ENCODE results near the gene MTERF4. TPM values are rescaled to one million over a fixed set of nuclear protein-coding genes. Genes with fewer than 3 reads are reported as not detected.

Gene MTERF4
- total and polyA plus RNA-seq, 9 donors: 27.6 to 42.0 (median 32.6) TPM

- 66% methylated on average over 8 of the region's 10 CpGs for WGBS (ENCODE audit: insufficient coverage)
- H3K27ac ChIP-seq (ENCODE audit: low read length): no peak overlapping the region
Observed at GRCh38 chr2:241091201-241091600, 10.9 kb downstream of the MTERF4 start.

GRCh38 chr2:241088791-241089732, 13.0 kb downstream of the MTERF4 start:
- Histone ChIP-seq H3K27ac (ENCODE audit: low read length) (no peak overlapping the region), H3K27me3 (ENCODE audit: control insufficient read depth, insufficient read depth, low read length) (no peaks in the 10 kb centered on the region), H3K4me1 (ENCODE audit: control insufficient read depth, insufficient read depth, low read length) (no peaks in the 10 kb centered on the region), H3K9me3 (replicated peaks; ENCODE audit: control insufficient read depth, low read depth, low read length) (no peaks in the 10 kb centered on the region), H3K36me3 (ENCODE audit: control insufficient read depth, insufficient read depth, low read length) (peaks cover 64% of the 10 kb centered on the region), H3K4me3 (ENCODE audit: low read length) (no peak overlapping the region)
- no peak for DNase-seq
- 79% methylated on average over 16 of the region's 20 CpGs for WGBS (ENCODE audit: insufficient coverage)

More at GRCh38 chr2:241091201-241091600, 10.9 kb downstream of the MTERF4 start:
- no peaks in the 10 kb centered on the region for H3K27me3 ChIP-seq (ENCODE audit: control insufficient read depth, insufficient read depth, low read length)
- no peaks in the 10 kb centered on the region for H3K9me3 ChIP-seq (replicated peaks; ENCODE audit: control insufficient read depth, low read depth, low read length)
- no peak for DNase-seq
- no peak overlapping the region for H3K4me3 ChIP-seq (ENCODE audit: low read length)
- H3K4me1 ChIP-seq (ENCODE audit: control insufficient read depth, insufficient read depth, low read length): no peaks in the 10 kb centered on the region
- peaks cover 84% of the 10 kb centered on the region for H3K36me3 ChIP-seq (ENCODE audit: control insufficient read depth, insufficient read depth, low read length)

DNA sequence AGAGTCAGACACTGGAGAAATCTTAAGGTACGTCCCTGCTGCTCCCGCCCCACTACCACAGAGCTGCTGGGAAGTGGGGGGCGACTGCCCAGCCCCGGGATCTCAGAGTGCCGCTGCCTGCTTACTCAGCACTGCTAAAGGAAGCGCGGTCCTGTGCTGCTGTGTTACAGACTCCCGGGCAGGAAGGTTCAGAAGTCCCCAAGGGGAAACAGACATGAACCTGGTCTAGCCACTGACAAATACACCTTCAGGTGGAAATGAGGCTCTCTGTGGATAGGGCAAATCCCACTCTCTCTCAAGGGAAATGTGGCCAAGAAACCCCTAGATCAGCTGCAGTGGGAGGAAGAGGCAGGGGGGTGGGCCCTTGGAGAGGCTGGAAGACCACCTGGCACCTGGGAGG, 13.7 kb downstream of the MTERF4 start:
- peaks cover 61% of the 10 kb centered on the region for H3K36me3 ChIP-seq (ENCODE audit: control insufficient read depth, insufficient read depth, low read length)
- WGBS (ENCODE audit: insufficient coverage): 95% methylated on average over 5 of the region's 8 CpGs

GRCh38 chr2:241087420-241088268, 14.4 kb downstream of the MTERF4 start:
- no peaks in the 10 kb centered on the region for H3K27me3 ChIP-seq (ENCODE audit: control insufficient read depth, insufficient read depth, low read length)
- H3K9me3 ChIP-seq (replicated peaks; ENCODE audit: control insufficient read depth, low read depth, low read length): no peaks in the 10 kb centered on the region
- no peaks in the 10 kb centered on the region for H3K4me1 ChIP-seq (ENCODE audit: control insufficient read depth, insufficient read depth, low read length)
- 89% methylated on average over 19 of the region's 29 CpGs for WGBS (ENCODE audit: insufficient coverage)
- H3K36me3 ChIP-seq (ENCODE audit: control insufficient read depth, insufficient read depth, low read length): peaks cover 59% of the 10 kb centered on the region
- H3K27ac ChIP-seq (ENCODE audit: low read length): no peak overlapping the region
- H3K4me3 ChIP-seq (ENCODE audit: low read length): no peak overlapping the region
- DNase-seq: no peak

More for the DNA sequence above, 13.7 kb downstream of the MTERF4 start:
- Histone ChIP-seq H3K27me3 (ENCODE audit: control insufficient read depth, insufficient read depth, low read length) (no peaks in the 10 kb centered on the region), H3K27ac (ENCODE audit: low read length) (no peak overlapping the region), H3K9me3 (replicated peaks; ENCODE audit: control insufficient read depth, low read depth, low read length) (no peaks in the 10 kb centered on the region), H3K4me1 (ENCODE audit: control insufficient read depth, insufficient read depth, low read length) (no peaks in the 10 kb centered on the region), H3K4me3 (ENCODE audit: low read length) (no peak overlapping the region)
- DNase-seq: no peak

- Histone ChIP-seq H3K9me3 (replicated peaks; ENCODE audit: control insufficient read depth, low read depth, low read length) (no peaks in the 10 kb centered on the region), H3K4me1 (ENCODE audit: control insufficient read depth, insufficient read depth, low read length) (no peaks in the 10 kb centered on the region), H3K4me3 (ENCODE audit: low read length) (no peak overlapping the region), H3K27ac (ENCODE audit: low read length) (no peak overlapping the region), H3K27me3 (ENCODE audit: control insufficient read depth, insufficient read depth, low read length) (no peaks in the 10 kb centered on the region), H3K36me3 (ENCODE audit: control insufficient read depth, insufficient read depth, low read length) (peaks cover 36% of the 10 kb centered on the region)
- WGBS (ENCODE audit: insufficient coverage): 83% methylated on average over 1 of the region's 4 CpGs
- no peak for DNase-seq
Observed at GRCh38 chr2:241084856-241085444, 17.1 kb downstream of the MTERF4 start.

DNA sequence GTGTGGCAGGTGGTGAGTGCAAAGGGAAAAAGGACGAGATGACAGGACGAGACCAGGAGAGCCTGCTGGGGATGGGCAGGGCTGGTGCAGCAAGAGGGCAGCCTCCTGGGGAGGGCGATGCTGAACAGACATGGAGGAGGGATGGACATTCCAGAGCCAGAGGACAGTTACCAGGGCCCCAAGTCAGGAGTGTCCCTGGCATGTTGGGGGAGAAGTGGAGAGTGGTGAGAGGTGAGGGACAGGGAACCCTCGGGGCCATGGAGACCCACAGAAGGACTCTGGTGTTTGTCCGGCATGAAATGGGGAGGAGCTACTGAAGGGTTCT, 19.0 kb downstream of the MTERF4 start:
- no peak overlapping the region for H3K4me3 ChIP-seq (ENCODE audit: low read length)
- H3K4me1 ChIP-seq (ENCODE audit: control insufficient read depth, insufficient read depth, low read length): no peaks in the 10 kb centered on the region
- DNase-seq: no peak
- WGBS (ENCODE audit: insufficient coverage): 83% methylated on average over 5 of the region's 5 CpGs
- no peaks in the 10 kb centered on the region for H3K9me3 ChIP-seq (replicated peaks; ENCODE audit: control insufficient read depth, low read depth, low read length)
- no peaks in the 10 kb centered on the region for H3K27me3 ChIP-seq (ENCODE audit: control insufficient read depth, insufficient read depth, low read length)
- H3K27ac ChIP-seq (ENCODE audit: low read length): no peak overlapping the region
- H3K36me3 ChIP-seq (ENCODE audit: control insufficient read depth, insufficient read depth, low read length): peaks cover 18% of the 10 kb centered on the region

- DNase-seq: no peak
- Histone ChIP-seq H3K4me3 (ENCODE audit: low read length) (no peak overlapping the region), H3K27ac (ENCODE audit: low read length) (no peak overlapping the region), H3K36me3 (ENCODE audit: control insufficient read depth, insufficient read depth, low read length) (peaks cover 13% of the 10 kb centered on the region), H3K4me1 (ENCODE audit: control insufficient read depth, insufficient read depth, low read length) (no peaks in the 10 kb centered on the region), H3K27me3 (ENCODE audit: control insufficient read depth, insufficient read depth, low read length) (no peaks in the 10 kb centered on the region), H3K9me3 (replicated peaks; ENCODE audit: control insufficient read depth, low read depth, low read length) (no peaks in the 10 kb centered on the region)
- WGBS (ENCODE audit: insufficient coverage): 81% methylated on average over 11 of the region's 14 CpGs
Observed at GRCh38 chr2:241082341-241083090, 19.6 kb downstream of the MTERF4 start.

DNA sequence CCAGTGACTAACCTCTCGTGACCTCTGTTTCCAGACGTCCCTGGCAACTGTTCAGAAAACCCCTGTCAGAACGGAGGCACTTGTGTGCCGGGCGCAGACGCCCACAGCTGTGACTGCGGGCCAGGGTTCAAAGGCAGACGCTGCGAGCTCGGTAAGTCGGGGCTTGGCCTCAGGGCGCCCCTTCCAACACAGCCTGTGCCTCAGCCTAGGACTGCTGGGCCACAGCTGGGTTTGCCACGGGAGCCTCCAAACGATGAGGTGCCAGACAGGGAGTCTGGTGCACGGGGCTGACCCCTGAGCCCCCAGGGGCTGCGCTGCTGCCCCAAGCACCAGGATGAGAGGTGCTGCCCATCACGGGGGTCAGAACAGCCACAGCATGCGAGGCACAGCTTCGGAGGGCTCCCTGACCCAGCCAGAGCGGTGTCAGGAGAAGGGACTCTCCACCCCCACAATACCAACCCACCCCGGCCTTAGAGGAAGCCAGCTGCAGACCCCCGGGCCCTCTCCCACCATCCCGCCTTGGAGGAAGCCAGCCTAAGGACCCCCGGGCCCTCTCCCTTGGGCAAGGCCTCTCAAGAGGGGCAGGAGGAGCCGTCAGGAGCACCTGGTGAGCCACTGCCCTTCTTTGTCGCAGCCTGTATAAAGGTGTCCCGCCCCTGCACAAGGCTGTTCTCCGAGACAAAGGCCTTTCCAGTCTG, 20.3 kb downstream of the MTERF4 start:
- Histone ChIP-seq H3K36me3 (ENCODE audit: control insufficient read depth, insufficient read depth, low read length) (peaks cover 7% of the 10 kb centered on the region), H3K4me3 (ENCODE audit: low read length) (no peak overlapping the region), H3K27ac (ENCODE audit: low read length) (no peak overlapping the region), H3K9me3 (replicated peaks; ENCODE audit: control insufficient read depth, low read depth, low read length) (no peaks in the 10 kb centered on the region), H3K4me1 (ENCODE audit: control insufficient read depth, insufficient read depth, low read length) (no peaks in the 10 kb centered on the region), H3K27me3 (ENCODE audit: control insufficient read depth, insufficient read depth, low read length) (no peaks in the 10 kb centered on the region)
- 56% methylated on average over 27 of the region's 28 CpGs for WGBS (ENCODE audit: insufficient coverage)
- no peak for DNase-seq

DNA sequence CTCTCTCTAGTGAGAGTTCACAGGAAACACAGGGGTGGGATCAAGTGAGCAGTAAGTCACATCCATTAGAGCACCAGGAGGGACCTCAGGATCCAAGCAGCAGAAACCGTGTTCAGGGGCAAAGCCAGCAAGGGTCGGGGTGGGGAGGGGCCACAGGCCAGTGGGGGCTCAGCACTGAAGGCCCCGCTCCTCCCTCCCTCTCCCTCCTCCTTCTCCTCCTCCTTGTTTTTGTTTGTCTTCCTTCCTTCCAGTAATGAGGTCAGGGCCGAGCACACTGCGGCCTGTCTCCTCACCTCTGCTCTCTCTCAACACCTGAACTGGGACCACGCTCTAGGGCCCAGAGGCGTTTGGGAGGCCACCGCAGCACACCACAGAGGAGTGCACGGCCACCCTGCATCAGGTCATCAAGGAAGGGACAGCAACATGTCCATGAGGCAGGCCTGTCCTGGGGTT, 20.9 kb downstream of the MTERF4 start:
- no peaks in the 10 kb centered on the region for H3K27me3 ChIP-seq (ENCODE audit: control insufficient read depth, insufficient read depth, low read length)
- H3K9me3 ChIP-seq (replicated peaks; ENCODE audit: control insufficient read depth, low read depth, low read length): no peaks in the 10 kb centered on the region
- 42% methylated on average over 7 of the region's 9 CpGs for WGBS (ENCODE audit: insufficient coverage)
- H3K36me3 ChIP-seq (ENCODE audit: control insufficient read depth, insufficient read depth, low read length): peaks cover 1% of the 10 kb centered on the region
- no peaks in the 10 kb centered on the region for H3K4me1 ChIP-seq (ENCODE audit: control insufficient read depth, insufficient read depth, low read length)
- H3K27ac ChIP-seq (ENCODE audit: low read length): no peak overlapping the region
- no peak overlapping the region for H3K4me3 ChIP-seq (ENCODE audit: low read length)
- no peak for DNase-seq

Measured in muscle of leg (tissue), 11 donors.